ENCODE results near the gene WDFY4.

DNA sequence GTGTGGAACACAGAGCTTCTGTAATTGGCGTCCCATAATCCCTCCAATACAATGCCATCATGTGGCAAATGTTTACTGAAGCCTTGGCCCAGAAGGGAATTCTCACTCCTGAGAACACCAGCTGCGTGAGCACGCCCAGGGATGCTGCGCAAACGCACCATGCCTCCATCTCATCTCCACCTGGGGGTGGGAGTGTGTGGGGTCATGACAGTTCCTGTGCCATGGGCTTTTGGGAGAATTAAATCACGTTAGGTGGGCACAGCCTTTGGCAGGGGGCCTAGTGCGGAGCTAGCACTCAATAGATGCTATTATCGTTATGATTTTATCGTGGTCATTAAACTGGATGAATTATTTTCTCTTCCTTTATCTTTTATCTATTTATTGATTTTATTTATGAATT lies 15.8 kb downstream of the WDFY4 start:
- TF ChIP-seq, protein P1, sequence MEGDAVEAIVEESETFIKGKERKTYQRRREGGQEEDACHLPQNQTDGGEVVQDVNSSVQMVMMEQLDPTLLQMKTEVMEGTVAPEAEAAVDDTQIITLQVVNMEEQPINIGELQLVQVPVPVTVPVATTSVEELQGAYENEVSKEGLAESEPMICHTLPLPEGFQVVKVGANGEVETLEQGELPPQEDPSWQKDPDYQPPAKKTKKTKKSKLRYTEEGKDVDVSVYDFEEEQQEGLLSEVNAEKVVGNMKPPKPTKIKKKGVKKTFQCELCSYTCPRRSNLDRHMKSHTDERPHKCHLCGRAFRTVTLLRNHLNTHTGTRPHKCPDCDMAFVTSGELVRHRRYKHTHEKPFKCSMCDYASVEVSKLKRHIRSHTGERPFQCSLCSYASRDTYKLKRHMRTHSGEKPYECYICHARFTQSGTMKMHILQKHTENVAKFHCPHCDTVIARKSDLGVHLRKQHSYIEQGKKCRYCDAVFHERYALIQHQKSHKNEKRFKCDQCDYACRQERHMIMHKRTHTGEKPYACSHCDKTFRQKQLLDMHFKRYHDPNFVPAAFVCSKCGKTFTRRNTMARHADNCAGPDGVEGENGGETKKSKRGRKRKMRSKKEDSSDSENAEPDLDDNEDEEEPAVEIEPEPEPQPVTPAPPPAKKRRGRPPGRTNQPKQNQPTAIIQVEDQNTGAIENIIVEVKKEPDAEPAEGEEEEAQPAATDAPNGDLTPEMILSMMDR (IDR thresholded peaks at IDR 0.05), result no peak
- TF ChIP-seq POLR2A (IDR thresholded peaks at IDR 0.05), result no peak
